Panc1 (cell line): Measurements from ENCODE around the gene IQSEC1. TPM values are rescaled to one million over a fixed set of nuclear protein-coding genes. Genes with fewer than 3 reads are reported as not detected.

Experiments
- ATAC-seq: fragments of 200-7000 bp; cut with Tn5 transposase; 2 replicates; pipeline ENCODE4 v1.9.1; 2020; ENCODE audit warnings: mild to moderate bottlenecking, moderate library complexity
- BruUV-seq: library from RNA; stranded (reverse); fragments of 400-500 nt; replicated peaks from 2 replicates; lab custom pipeline; 2021; lab: Mats Ljungman, UMichigan
- CTCF ChIA-PET: fragments of 300-600 bp; sonication (Branson Sonifier 250); formaldehyde crosslinking; loops from one replicate; lab custom pipeline; 2022; ENCODE audit warnings: antibody characterized with exemption; lab: Charles Lee
- POLR2A ChIA-PET: fragments of 300-600 bp; sonication (Branson Sonifier 250); formaldehyde crosslinking; loops from one replicate; lab custom pipeline; 2022; ENCODE audit warnings: antibody characterized with exemption; lab: Charles Lee
- DNase-seq: peaks from one replicate; pipeline ENCODE4 v3.0.0-alpha.2; 2010; ENCODE audit warnings: low read depth, low spot score
- H3K27ac ChIP-seq: 2 replicates; pipeline ENCODE4 v1.5.1; 2011; ENCODE audit warnings: mild to moderate bottlenecking, low read length, inconsistent platforms
- H3K27me3 ChIP-seq: fragments of 200-500 bp; sonication (Bioruptor generic); 2 replicates; pipeline ENCODE4 v1.6.0; 2014; ENCODE audit warnings: low read length, inconsistent platforms; ENCODE audit not compliant: control insufficient read depth, insufficient read depth
- H3K36me3 ChIP-seq: fragments of 200-500 bp; sonication (Bioruptor generic); 2 replicates; pipeline ENCODE4 v1.5.1; 2014; ENCODE audit warnings: inconsistent platforms, mild to moderate bottlenecking, low read length, moderate library complexity; ENCODE audit not compliant: control insufficient read depth, insufficient read depth
- H3K4me1 ChIP-seq: 2 replicates; pipeline ENCODE4 v1.5.1; 2011; ENCODE audit warnings: inconsistent platforms, mild to moderate bottlenecking, low read length, moderate library complexity; ENCODE audit not compliant: control insufficient read depth, insufficient read depth
- H3K4me3 ChIP-seq, 2 experiments: 2 replicates each; pipeline ENCODE4 v1.5.1; 2011 to 2012; ENCODE audit warnings: low read depth in 2 of 2, low read length in 2 of 2, mild to moderate bottlenecking in 2 of 2, inconsistent platforms in 1 of 2, moderate library complexity in 1 of 2
- H3K9me3 ChIP-seq: fragments of 200-500 bp; sonication (Bioruptor generic); 2 replicates; pipeline ENCODE4 v1.5.1; 2014; ENCODE audit warnings: low read depth, mild to moderate bottlenecking, inconsistent platforms, low read length, moderate library complexity; ENCODE audit not compliant: control insufficient read depth, insufficient read depth
- CTCF ChIP-seq: fragments of 450-650 bp; IDR thresholded peaks from 2 replicates; pipeline ENCODE4 v1.5.1; 2017; ENCODE audit warnings: mild to moderate bottlenecking
- POLR2AphosphoS5 ChIP-seq: IDR thresholded peaks from 2 replicates; pipeline ENCODE4 v1.6.1; 2012; ENCODE audit warnings: mild to moderate bottlenecking, low read depth, low read length, moderate library complexity
- REST ChIP-seq, 2 experiments: IDR thresholded peaks; 2 replicates each; pipeline ENCODE4 v1.6.1; 2011 to 2012; ENCODE audit warnings: low read depth in 2 of 2, control low read depth in 1 of 2, low read length in 1 of 2, mild to moderate bottlenecking in 1 of 2, moderate library complexity in 1 of 2; ENCODE audit not compliant: insufficient read depth in 1 of 2
- SIN3A ChIP-seq: IDR thresholded peaks from 2 replicates; pipeline ENCODE4 v1.6.1; 2012; ENCODE audit warnings: low read depth, mild to moderate bottlenecking, low read length, moderate library complexity, borderline replicate concordance; ENCODE audit not compliant: insufficient read depth
- TCF7L2 ChIP-seq: IDR thresholded peaks from 2 replicates; pipeline ENCODE4 v1.6.1; 2011; ENCODE audit warnings: mild to moderate bottlenecking, low read depth, low read length, inconsistent platforms
- in situ Hi-C: cut with HindIII; loops from 2 replicates; pipeline ENCODE4 v1.10.0; 2016; ENCODE audit warnings: low sequenced_read_pairs, low pct_unique_long_range_greater_than_20kb
- intact Hi-C: fragments of 100-400 bp; cut with micrococcal nuclease; formaldehyde crosslinking; loops from one replicate; pipeline ENCODE4 v1.10.0; 2022; ENCODE audit not compliant: unreplicated experiment
- total RNA-seq: library from RNA; stranded (reverse); gene quantifications from one replicate; pipeline ENCODE4 v1.2.1, GENCODE V29; 2021; ENCODE audit not compliant: unreplicated experiment

Gene IQSEC1
- total RNA-seq, 1 experiment from 2014 or later = 28.4 TPM

- H3K27ac ChIP-seq = no peak overlapping the region
- in situ Hi-C loops (no loop called here), intact Hi-C loops (no loop called here)
- CTCF ChIA-PET = no interaction called here
- no peak for ATAC-seq
- H3K9me3 ChIP-seq = no peaks in the 10 kb centered on the region
- H3K4me3 ChIP-seq = no peak overlapping the region
- BruUV-seq = no TSS peak
- no peak for DNase-seq
- no peaks in the 10 kb centered on the region for H3K27me3 ChIP-seq
- TF ChIP-seq TCF7L2 = no peak
- no peak for TF ChIP-seq CTCF
- TF ChIP-seq SIN3A = no peak
- TF ChIP-seq REST (IDR thresholded peaks at IDR 0.05; ENCODE audit: insufficient read depth in 1 of 2, low read depth in 2 of 2, low read length in 1 of 2) = no peak
- TF ChIP-seq POLR2AphosphoS5 = no peak
- no peaks in the 10 kb centered on the region for H3K36me3 ChIP-seq
- H3K4me1 ChIP-seq = no peaks in the 10 kb centered on the region
- POLR2A ChIA-PET = no interaction called here
Measured at GRCh38 chr3:13074006-13074375, 762 bp upstream of the IQSEC1 start.

DNA sequence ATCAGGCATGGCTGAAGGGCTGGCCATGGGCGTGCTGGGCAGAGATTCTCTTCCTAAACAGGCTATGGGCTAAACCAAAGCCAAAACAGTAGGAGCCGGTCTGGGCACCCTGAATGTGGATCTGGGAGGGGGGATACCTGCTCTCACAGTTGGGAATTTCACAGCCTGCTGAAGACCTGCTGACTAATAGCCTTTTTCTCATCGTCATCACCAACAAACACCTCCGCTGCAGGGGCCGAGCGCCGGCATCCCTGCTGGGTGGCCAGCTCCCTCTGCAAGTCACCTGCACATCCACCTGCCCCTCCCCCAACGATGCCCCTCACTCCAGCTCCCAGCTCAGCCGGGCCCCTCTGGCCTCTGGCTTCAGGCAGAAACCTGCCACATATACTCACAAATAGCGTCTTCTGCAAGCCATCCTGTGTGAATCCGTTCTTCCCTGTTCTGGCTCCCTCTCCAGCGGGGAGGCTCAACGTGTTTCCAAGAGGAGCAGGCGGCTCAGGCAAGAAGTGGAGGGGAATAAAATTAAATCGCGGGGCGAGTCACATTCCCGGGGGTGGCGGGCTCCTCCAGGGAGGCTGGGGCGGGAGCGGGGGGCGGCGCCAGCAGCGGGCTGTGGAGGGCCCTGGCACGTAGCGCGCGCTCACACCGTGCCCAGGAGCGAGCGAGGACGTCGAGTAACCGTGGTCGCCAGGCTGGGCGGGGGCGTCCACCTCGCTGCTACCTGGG, 466 bp downstream of the IQSEC1 start:
- Histone ChIP-seq H3K4me1 (no peaks in the 10 kb centered on the region), H3K27me3 (no peaks in the 10 kb centered on the region), H3K36me3 (no peaks in the 10 kb centered on the region), H3K9me3 (no peaks in the 10 kb centered on the region), H3K4me3 (no peak overlapping the region), H3K27ac (no peak overlapping the region)
- 0 out of 2 replicates have a peak, but pooled peaks have one; percentile 23 for ATAC-seq
- POLR2A ChIA-PET = no interaction called here
- intact Hi-C loops = no loop called here
- CTCF ChIA-PET = interaction anchor here (0.6 kb wide), 1 partner anchor 83 kb away, joined by 4 read pairs; no protein-coding TSS in a partner anchor
- TF ChIP-seq TCF7L2 (no peak), REST (IDR thresholded peaks at IDR 0.05; ENCODE audit: insufficient read depth in 1 of 2, low read depth in 2 of 2, low read length in 1 of 2) (no peak), SIN3A (no peak), CTCF (no peak), POLR2AphosphoS5 (no peak)
- no peak for DNase-seq
- in situ Hi-C loops = no loop called here
- no TSS peak for BruUV-seq
